NCI-H1105 treated with DMSO at 0.1 percent for 48 hours (cell line): ENCODE measurements around the gene CEP70.
A peak's percentile ranks its signal among the peaks of the same experiment; 100 is the strongest.
"Not testable (repeated sequence)": the region's sequence is repeated elsewhere in the genome, so short reads cannot be mapped to it uniquely, and the experiment has no call there.

Experiments used
- DNase-seq: peaks from one replicate; lab custom pipeline; 2025; lab: John Stamatoyannopoulos, UW

The CEP70 gene

GRCh38 chr3:138513090-138513843 lies 80.8 kb downstream of the CEP70 start:
- DNase-seq: no peak

GRCh38 chr3:138511945-138512344 lies 82.1 kb downstream of the CEP70 start:
- no peak for DNase-seq

DNA sequence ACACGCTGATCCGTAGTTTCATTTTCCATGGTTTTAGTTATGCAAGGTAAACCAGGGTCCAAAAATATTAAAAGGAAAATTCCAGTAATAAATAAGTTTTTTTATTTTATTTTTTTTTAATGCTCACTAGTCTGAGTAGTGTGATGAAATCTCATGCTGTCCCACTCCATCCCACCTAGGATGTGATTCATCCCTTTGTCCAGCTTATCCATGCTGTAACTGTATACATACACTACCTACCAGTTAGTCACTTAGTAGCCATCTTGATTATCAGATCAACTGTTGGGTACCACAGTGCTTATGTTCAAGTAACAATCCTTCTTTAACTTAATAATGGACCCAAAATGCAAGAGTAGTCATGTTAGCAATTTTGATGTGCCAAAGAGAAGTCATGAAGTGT lies 84.5 kb downstream of the CEP70 start:
- no peak for DNase-seq

- no peak for DNase-seq
Measured at GRCh38 chr3:138507524-138507923, 86.5 kb downstream of the CEP70 start.

DNA sequence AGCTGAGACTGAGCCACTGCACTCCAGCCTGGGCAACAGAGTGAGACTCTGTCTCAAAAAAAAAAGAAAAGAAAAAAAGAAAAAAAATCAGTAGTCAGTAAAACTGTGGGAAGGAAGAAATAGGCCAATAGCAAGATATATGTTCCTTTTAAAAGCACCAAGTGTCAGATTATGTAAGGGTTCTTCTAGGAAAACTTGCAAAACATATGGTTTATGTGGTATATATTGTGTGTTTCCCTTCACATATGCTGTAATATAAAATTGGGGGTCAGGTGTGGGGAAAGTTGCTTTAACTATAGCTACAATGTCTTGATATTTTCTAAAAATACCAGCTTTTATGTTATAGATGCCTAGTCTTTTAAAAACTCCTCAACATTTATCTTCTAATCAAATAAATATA lies 95.1 kb downstream of the CEP70 start:
- DNase-seq: no peak

DNA sequence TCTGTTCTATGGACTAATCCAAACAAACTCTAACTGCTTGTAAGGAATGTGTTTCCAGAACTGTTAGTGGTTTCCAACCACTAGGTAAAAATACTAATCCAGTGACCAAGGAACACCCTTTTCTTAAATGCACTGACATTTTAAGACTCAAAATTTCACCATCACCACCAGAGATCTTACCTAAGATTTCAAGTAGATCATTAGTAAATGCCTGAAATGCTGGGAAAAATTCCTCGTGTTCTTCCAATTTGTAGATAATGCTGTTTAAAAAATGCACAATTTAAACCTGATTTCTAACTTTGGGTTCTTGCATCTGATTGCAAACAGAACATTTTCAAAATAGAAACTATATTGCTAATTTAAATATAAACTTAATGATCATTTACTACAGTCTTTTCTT lies 96.2 kb downstream of the CEP70 start:
- no peak for DNase-seq

DNA sequence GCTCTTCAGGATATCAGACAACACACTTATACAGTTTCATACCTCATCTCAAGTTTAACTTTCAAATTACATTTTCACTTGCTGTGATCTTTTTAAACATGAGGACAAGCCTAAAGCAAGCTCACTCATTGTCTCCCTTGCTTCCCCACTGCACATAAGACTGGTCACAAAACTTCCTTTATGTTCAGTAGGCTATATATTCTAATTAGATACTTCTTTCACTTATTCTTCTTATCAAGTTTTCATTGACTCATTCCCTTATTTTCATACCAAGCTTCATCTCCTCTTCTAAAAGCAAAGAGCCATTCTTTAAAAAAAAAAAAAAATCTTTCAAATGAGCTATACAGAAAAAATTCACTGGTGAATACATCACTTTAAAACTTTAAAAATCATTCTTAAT lies 97.0 kb downstream of the CEP70 start:
- no peak for DNase-seq

- DNase-seq: no peak
Measured at GRCh38 chr3:138496436-138496835, 97.6 kb downstream of the CEP70 start.

DNA sequence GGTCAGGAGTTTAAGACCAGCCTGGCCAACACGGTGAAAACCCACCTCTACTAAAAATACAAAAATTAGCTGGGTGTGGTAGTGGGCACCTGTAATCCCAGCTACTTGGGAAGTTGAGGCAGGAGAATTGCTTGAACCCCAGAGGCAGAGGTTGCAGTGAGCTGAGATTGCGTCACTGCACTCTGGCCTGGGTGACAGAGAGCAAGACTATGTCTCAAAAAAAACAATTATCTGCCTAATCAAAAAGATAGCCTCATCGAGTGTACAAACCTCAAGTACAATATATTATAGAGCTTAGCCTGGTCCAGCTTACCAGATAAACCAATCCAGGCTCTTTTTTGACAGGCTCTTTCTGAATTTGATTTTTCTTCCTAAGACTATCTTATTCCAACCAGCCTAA lies 98.4 kb downstream of the CEP70 start:
- not testable (repeated sequence) for DNase-seq

- no peak for DNase-seq
Measured at GRCh38 chr3:138494607-138494929, 99.5 kb downstream of the CEP70 start.

DNA sequence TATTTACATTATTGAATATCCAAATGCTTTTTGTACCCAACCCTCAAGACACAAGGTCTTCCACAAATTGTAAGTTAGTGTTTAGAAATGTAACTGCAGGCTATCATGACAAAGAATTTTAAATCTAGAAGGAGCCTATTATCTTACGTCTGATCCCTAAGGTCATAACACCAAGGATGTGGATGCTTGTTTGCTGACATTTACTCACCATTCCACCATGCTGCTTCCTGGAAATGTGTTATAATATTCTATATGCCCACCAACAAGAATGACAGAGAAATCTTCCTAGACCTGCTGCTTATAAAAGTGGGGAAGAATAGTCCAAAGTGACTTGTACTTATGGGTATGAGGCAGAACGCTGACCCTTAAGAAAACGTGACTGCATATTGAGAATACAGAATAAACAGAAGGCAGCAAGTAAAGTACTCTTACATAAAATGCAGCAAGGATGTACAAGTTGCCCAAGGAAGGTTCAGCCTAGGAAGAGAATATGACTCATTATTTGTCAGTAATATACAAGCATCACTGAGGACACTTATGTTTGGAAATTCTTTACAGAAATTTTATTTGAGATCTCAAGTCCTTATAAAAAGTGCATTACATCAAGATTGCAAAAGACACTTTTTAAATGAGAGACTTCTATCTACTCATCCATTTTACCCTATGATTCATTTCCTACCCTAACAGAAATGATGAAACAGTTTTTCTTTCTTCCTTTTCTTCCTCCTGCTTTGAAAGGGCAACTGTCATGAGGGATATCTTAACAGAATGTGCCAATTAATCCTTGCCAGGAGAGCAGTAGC lies 100.1 kb downstream of the CEP70 start:
- DNase-seq: no peak

DNA sequence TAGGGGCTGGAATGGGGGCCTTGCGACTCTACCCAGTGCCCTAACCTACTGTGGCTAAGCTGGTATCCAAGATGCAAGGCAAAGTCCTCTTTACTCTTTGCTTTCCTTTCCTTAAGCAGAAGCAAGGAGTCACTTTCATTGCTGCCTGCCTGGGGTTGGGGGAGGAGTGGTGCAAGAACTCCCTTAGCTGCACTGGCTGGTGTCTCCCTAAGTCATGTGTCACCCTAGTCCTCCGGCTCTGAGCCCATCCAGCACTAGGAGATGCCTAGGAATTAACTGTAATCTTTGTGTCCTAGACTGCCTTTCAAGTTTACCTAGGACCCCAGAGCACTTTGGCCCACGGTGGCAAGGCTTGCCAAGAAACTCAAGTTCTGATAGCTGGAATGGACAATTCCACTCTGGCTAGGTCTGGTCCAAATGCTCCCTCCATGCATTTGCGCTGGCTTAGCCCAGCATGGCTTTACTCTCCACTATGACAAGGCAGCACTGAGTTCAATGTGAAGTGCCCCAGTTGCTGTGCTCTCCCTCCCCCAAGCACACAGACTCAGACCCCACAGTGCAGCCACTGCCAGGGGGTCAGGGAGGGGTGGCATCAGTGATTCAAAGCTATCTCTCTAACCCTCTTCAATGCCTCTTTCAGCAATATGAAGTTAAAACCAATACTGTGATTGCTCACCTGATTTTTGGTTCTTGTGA lies 100.9 kb downstream of the CEP70 start:
- no peak for DNase-seq

DNA sequence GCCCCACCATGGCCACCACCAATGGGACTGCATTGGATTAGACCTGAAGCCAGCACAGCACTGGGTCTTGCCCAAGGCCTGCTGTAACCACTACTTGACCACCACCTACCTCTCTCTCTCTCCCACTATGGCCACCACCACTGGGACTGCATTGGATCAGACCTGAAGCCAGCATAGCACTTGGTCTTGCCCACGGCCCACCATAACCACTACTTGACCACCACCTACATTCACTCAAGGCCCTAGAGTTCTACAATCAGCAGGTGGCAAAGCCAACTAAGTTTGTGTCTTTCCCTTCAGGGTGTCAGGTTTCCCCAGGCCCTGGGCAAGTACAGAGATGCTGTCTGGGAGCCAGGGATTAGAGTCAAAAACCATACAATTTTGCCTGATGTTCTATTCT lies 102.1 kb downstream of the CEP70 start:
- DNase-seq: no peak

- DNase-seq: not testable (repeated sequence)
Measured at GRCh38 chr3:138486580-138486979, 107.5 kb downstream of the CEP70 start.

DNA sequence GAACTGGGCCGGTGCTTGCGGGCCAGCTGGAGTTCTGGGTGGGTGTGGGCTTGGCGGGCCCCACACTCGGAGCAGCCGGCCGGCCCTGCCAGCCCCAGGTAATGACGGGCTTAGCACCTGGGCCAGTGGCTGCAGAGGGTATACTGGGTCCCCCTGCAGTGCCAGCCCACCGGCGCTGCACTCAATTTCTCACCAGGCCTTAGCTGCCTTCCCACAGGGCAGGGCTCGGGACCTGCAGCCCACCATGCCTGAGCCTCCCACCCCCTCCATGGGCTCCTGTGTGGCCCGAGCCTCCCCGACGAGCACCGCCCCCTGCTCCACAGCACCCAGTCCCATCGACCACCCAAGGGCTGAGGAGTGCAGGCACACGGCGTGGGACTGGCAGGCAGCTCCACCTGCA lies 109.4 kb downstream of the CEP70 start:
- DNase-seq: not testable (repeated sequence)

- peak; percentile 76 for DNase-seq
Measured at GRCh38 chr3:138479438-138479863, 114.6 kb downstream of the CEP70 start.

GRCh38 chr3:138477801-138478200 lies 116.3 kb downstream of the CEP70 start:
- DNase-seq: no peak

- DNase-seq: no peak
Measured at GRCh38 chr3:138477120-138477519, 116.9 kb downstream of the CEP70 start.

DNA sequence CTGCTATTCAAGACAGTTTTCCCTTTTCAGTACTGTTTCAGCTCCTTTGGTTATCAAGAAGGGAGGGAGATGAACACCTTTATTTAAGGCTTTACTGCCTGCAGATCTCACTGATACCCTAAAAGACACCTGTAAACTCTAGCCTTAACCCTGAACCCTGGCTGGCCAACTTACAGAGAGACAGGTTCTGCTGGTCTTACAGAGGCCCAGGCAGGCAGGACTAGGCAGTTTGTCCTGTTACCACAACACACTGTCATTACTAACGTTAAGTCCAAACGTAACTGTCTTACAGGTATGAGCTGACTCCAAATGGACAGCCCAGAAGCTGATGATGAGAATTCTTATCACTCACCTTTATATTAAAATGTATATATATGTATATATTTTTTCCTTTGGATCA lies 117.5 kb downstream of the CEP70 start:
- no peak for DNase-seq

- DNase-seq: peak; percentile 38
Measured at GRCh38 chr3:138474163-138474562, 119.9 kb downstream of the CEP70 start.

- DNase-seq: no peak
Measured at GRCh38 chr3:138473391-138473790, 120.7 kb downstream of the CEP70 start.

DNA sequence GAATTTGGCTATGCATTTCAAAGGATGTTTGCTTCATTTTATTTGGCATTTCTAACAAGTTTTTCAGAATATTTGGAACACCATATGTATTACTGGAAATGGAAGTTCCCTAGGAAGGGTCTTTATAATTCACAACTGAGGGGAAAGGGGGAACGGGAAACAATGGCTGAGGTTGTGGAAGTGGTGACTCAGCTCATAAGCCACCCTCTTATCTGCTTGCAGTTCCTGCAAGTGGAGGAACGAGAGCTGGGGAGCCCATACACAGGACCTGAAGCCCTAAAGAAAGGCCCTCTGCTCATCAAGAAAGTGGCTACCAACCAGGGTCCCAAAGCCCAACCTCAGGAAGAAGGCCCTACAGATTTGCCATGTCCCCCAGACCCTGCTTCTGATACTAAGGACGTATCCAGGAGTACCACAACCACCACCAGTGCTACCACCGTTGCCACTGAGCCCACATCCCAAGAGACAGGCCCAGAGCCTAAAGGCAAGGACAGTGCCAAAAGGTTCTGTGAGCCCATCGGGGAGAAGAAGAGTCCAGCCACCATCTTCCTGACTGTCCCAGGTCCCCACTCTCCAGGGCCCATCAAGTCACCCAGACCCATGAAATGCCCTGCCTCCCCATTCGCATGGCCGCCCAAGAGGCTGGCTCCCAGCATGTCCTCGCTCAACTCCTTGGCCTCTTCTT lies 121.8 kb downstream of the CEP70 start:
- no peak for DNase-seq
